Left kidney (tissue), 8 donors: ENCODE data around the gene PLSCR5. TPM values are rescaled to one million over a fixed set of nuclear protein-coding genes. Genes with fewer than 3 reads are reported as not detected.

ENCODE experiments used
- DNase-seq: peaks from one replicate; pipeline ENCODE4 v3.0.0-alpha.2; 2013
- long read RNA-seq, 8 donors: transcript quantifications; one replicate each; lab custom pipeline, GENCODE V29; 2026
- polyA plus RNA-seq: library from polyadenylated mRNA; unstranded; fragments of 120-200 nt; gene quantifications from one replicate; pipeline ENCODE4 v1.2.1, GENCODE V29; 2013; ENCODE audit not compliant: insufficient read length

Gene PLSCR5
- not detected for polyA plus RNA-seq
- long read RNA-seq, donor 1, result 0 reads
- long read RNA-seq, donor 2, result 0 reads
- long read RNA-seq, donor 3, result 0 reads
- long read RNA-seq, donor 4, result 0 reads
- long read RNA-seq, donor 5, result 0 reads
- long read RNA-seq, donor 6, result 0 reads
- long read RNA-seq, donor 7, result 0 reads
- long read RNA-seq, donor 8, result 0 reads

GRCh38 chr3:146605106-146605505, at the start of gene PLSCR5:
Gene PLSCR5 (minus strand): TSS chr3:146605346. CDS start chr3:146605212, 134 bp downstream.
- DNase-seq, result no peak

GRCh38 chr3:146653978-146654377, 48.8 kb upstream of the PLSCR5 start:
- no peak for DNase-seq

- DNase-seq, result no peak
Measured at GRCh38 chr3:146650691-146651442, 45.7 kb upstream of the PLSCR5 start.

GRCh38 chr3:146646261-146646660, 41.1 kb upstream of the PLSCR5 start:
- no peak for DNase-seq

- DNase-seq, result peak; percentile 31
Measured at GRCh38 chr3:146640955-146641867, 36.1 kb upstream of the PLSCR5 start.

- DNase-seq, result no peak
Measured at GRCh38 chr3:146640361-146640760, 35.2 kb upstream of the PLSCR5 start.

- no peak for DNase-seq
Measured at GRCh38 chr3:146638718-146639117, 33.6 kb upstream of the PLSCR5 start.

GRCh38 chr3:146637871-146638270, 32.7 kb upstream of the PLSCR5 start:
- DNase-seq, result no peak

- no peak for DNase-seq
Measured at GRCh38 chr3:146636881-146637280, 31.7 kb upstream of the PLSCR5 start.

GRCh38 chr3:146634346-146634745, 29.2 kb upstream of the PLSCR5 start:
- no peak for DNase-seq

GRCh38 chr3:146628671-146629070, 23.5 kb upstream of the PLSCR5 start:
- no peak for DNase-seq

GRCh38 chr3:146626403-146627122, 21.4 kb upstream of the PLSCR5 start:
- no peak for DNase-seq

GRCh38 chr3:146625186-146625775, 20.1 kb upstream of the PLSCR5 start:
- DNase-seq, result no peak

GRCh38 chr3:146621723-146622122, 16.6 kb upstream of the PLSCR5 start:
- no peak for DNase-seq

GRCh38 chr3:146612015-146612414, 6.9 kb upstream of the PLSCR5 start:
- DNase-seq, result no peak

GRCh38 chr3:146611096-146611495, 6.0 kb upstream of the PLSCR5 start:
- no peak for DNase-seq

- DNase-seq, result no peak
Measured at GRCh38 chr3:146598535-146598934, 6.6 kb downstream of the PLSCR5 start.

GRCh38 chr3:146594843-146595482, 10.2 kb downstream of the PLSCR5 start:
- no peak for DNase-seq

- DNase-seq, result no peak
Measured at GRCh38 chr3:146593776-146594175, 11.4 kb downstream of the PLSCR5 start.

- DNase-seq, result no peak
Measured at GRCh38 chr3:146590521-146590920, 14.6 kb downstream of the PLSCR5 start.

GRCh38 chr3:146589899-146590508, 15.1 kb downstream of the PLSCR5 start:
- DNase-seq, result peak; percentile 38
